NCI-H1105 (cell line): ENCODE measurements around the gene PRPF4.

Experiments used
- DNase-seq: peaks from one replicate; lab custom pipeline; 2025; lab: John Stamatoyannopoulos, UW

PRPF4 gene

DNA sequence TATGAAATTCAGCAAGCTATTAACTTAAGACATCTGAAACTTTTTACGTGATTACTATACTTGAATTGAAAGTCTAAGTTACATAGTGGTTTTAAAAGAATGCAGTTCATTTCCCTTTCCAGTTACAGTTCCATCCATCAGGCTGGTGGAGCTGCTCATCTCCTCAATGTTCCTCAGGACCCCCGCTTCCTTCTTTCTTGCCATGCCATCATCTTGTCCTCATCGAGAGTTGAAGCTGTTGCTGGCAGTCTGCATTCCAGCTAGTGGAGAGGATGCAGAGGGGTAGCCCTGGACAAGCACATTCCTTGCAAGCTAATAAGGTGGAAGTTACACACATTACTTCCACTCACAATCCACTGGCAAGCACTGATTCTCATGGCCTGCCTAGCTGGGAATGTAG, 36.5 kb downstream of the PRPF4 start:
- DNase-seq = no peak

- no peak for DNase-seq
Measured at GRCh38 chr9:113313261-113313660, 37.8 kb downstream of the PRPF4 start.

GRCh38 chr9:113315231-113315630, 39.8 kb downstream of the PRPF4 start:
- no peak for DNase-seq

- DNase-seq = no peak
Measured at GRCh38 chr9:113316030-113316429, 40.6 kb downstream of the PRPF4 start.

GRCh38 chr9:113317777-113318176, 42.3 kb downstream of the PRPF4 start:
- DNase-seq = no peak

GRCh38 chr9:113319054-113319453, 43.6 kb downstream of the PRPF4 start:
- DNase-seq = no peak

- no peak for DNase-seq
Measured at GRCh38 chr9:113320051-113320450, 44.6 kb downstream of the PRPF4 start.

- DNase-seq = no peak
Measured at GRCh38 chr9:113322671-113323070, 47.2 kb downstream of the PRPF4 start.

- no peak for DNase-seq
Measured at GRCh38 chr9:113326230-113326629, 50.8 kb downstream of the PRPF4 start.

GRCh38 chr9:113328045-113328782, 52.8 kb downstream of the PRPF4 start:
- no peak for DNase-seq

GRCh38 chr9:113331780-113332179, 56.3 kb downstream of the PRPF4 start:
- no peak for DNase-seq

DNA sequence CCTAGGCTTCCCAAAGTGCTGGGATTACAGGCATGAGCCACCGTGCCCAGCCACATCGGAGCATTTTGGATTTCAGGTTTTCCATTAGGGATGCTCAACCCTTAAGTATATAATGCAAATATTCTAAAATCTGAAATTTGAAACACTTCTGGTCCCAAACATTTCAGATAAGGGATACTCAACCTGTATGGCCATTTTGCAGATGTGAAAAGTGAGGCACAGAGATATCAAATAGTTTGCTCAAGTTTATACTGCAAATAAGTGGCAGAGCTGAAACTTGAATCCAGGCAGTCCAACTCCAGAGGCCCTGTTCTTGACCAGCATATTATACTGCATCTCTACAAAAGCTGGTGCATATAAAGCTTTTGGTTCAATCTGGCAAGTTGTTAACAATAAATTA, 62.3 kb downstream of the PRPF4 start:
- DNase-seq = no peak

DNA sequence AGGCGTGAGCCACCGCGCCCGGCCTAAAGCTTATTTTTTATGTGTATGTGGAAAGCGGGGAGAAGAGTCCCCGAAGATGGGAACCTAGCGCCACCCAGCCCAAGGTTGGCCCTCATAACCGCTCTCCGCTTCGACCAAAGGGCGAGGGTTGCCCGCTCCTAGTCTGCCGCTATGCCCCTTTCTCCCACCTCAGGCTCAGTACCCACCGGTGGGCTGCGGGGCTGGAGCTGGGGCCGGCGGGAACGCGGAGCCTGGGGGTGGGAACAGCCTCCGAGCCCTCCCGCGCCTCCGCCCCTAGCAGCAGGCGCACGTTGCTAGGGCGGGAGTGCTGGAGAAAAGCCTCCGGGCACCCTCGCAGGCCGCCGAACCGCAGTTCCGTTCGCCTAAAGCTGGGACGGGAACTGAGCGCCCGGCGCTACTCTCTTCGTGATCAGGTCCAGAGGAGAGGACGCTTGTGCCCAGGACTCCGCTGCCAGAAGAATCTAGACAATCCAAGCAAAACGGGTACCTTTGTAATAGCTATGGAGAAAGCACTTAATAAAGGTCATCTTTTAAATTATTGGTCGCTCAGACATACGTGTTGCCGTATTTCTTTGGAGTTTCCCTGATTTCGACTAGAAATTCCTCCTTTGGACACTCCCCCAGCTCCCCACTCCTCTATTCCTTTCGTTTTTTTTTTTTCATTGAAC, 64.7 kb downstream of the PRPF4 start, which contains the start of gene WDR31:
Gene WDR31 (minus strand): TSS at position 265 of the 689 bp plus-strand sequence. CDS start 8,253 bp downstream, outside the sequence.
- DNase-seq = peak; percentile 80

GRCh38 chr9:113341712-113342410, 66.4 kb downstream of the PRPF4 start:
- no peak for DNase-seq
